Activated T-cell treated with anti-CD3 and anti-CD28 coated beads, Interleukin-2, amount 50 U/mL, for 4 hours (primary cell): Measurements from ENCODE around the gene P3H3. TPM values are rescaled to one million over a fixed set of nuclear protein-coding genes. Genes with fewer than 3 reads are reported as not detected.

ENCODE experiments used
- ATAC-seq, 2 donors: fragments of 200-7000 bp; cut with Tn5 transposase; one replicate each; pipeline ENCODE4 v1.10.0; 2021
- DNase-seq: peaks from one replicate; pipeline ENCODE4 v3.0.0-alpha.2; 2020
- H3K27me3 Mint-ChIP-seq: one replicate; pipeline ENCODE4 v1.8.0; 2021; ENCODE audit warnings: low read depth, mixed read lengths
- H3K36me3 Mint-ChIP-seq: one replicate; pipeline ENCODE4 v1.8.0; 2022; ENCODE audit warnings: mixed read lengths; ENCODE audit not compliant: insufficient read depth
- H3K4me1 Mint-ChIP-seq: one replicate; pipeline ENCODE4 v1.8.0; 2021; ENCODE audit warnings: low read depth, mixed read lengths
- H3K4me3 Mint-ChIP-seq: one replicate; pipeline ENCODE4 v1.8.0; 2021; ENCODE audit warnings: mild to moderate bottlenecking, moderate library complexity, mixed read lengths
- H3K9me3 Mint-ChIP-seq: one replicate; pipeline ENCODE4 v1.8.0; 2021; ENCODE audit warnings: mixed read lengths
- total RNA-seq, 3 donors: library from RNA; stranded (reverse); gene quantifications; one replicate each; pipeline ENCODE4 v1.2.1, GENCODE V29; 2021

The P3H3 gene
- total RNA-seq, 3 donors from 2014 or later = 0.63 to 0.98 (median 0.83) TPM

DNA sequence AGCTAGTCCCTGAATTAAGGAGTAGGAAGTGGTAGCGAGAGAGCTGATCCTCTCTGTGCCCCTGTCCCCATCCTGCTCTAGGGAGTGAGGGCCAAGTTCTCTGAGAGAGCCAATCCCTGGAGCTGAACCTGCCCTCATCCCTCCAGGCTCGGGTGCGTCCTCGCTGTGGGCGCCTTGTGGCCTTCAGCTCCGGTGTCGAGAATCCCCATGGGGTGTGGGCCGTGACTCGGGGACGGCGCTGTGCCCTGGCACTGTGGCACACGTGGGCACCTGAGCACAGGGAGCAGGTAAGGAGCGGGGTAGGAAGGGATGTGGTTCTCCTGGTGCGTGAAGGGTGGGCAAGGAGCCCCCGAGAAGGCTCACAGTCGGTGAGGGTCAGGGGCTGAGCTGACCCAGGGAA lies 10.6 kb downstream of the P3H3 start:
- H3K9me3 Mint-ChIP-seq = no peaks in the 10 kb centered on the region
- peaks cover 2% of the 10 kb centered on the region for H3K4me1 Mint-ChIP-seq
- DNase-seq (no peak), ATAC-seq (no peak)
- no peaks in the 10 kb centered on the region for H3K36me3 Mint-ChIP-seq
- H3K4me3 Mint-ChIP-seq = no peak overlapping the region
- H3K27me3 Mint-ChIP-seq = no peaks in the 10 kb centered on the region

DNA sequence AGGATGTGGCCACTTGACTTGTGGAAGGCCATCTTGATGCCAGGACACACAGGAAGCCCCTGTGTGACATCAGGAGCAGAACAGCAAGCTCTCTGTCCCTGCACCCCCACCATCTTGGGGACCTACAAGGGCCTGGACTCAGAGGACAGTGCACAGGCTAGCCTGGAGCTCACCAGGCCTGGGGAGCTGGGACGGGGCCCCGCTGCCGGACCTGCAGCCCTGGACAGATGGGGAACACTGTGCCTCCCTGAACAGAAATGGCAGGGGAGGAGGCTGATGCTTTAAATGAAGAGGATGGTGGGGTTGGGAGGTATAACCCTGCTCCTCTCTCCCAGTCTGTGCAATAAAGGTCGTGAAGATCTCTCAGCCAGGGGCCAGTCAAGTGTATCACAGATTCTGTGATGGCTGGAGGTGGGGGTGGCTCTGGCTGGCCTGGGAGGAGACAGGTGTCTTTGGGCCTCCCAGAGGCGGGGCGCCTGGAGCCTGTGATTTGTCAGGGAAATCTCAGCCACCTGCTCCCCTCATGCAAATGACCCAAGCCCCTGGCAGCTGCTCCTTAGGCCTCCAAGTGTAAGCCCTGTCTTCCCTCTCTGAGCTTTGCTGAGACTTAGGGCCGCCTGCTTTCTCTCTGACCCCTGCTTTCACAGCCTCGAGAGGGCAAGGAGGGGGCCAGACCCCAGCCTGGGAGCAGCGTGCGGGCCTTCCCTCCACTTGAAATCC lies 11.4 kb downstream of the P3H3 start:
- no peak overlapping the region for H3K4me3 Mint-ChIP-seq
- H3K27me3 Mint-ChIP-seq = no peaks in the 10 kb centered on the region
- H3K4me1 Mint-ChIP-seq = no peaks in the 10 kb centered on the region
- no peaks in the 10 kb centered on the region for H3K9me3 Mint-ChIP-seq
- ATAC-seq = no peak
- DNase-seq = no peak
- H3K36me3 Mint-ChIP-seq = no peaks in the 10 kb centered on the region

DNA sequence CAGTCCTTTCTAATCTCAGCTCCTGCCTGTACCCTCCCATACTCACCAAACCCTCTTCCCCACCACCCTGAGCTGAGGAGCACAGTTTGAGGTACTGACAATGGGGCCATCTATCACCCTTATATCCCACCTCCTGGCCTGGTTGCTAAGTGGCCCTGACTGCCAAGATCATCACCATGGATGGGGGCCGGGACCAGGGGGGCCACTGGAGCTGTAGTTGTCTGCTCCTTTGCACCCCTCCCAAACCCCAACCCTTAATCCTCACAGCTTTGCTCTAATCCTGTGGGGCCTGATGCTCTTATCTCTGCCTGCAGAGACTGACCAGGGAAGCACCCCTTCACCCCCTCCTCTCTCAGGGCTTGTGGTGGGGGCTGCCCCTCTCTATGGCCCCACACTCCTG lies 12.1 kb downstream of the P3H3 start:
- no peaks in the 10 kb centered on the region for H3K4me1 Mint-ChIP-seq
- no peaks in the 10 kb centered on the region for H3K27me3 Mint-ChIP-seq
- no peaks in the 10 kb centered on the region for H3K9me3 Mint-ChIP-seq
- DNase-seq = no peak
- no peak for ATAC-seq
- no peaks in the 10 kb centered on the region for H3K36me3 Mint-ChIP-seq
- H3K4me3 Mint-ChIP-seq = no peak overlapping the region

DNA sequence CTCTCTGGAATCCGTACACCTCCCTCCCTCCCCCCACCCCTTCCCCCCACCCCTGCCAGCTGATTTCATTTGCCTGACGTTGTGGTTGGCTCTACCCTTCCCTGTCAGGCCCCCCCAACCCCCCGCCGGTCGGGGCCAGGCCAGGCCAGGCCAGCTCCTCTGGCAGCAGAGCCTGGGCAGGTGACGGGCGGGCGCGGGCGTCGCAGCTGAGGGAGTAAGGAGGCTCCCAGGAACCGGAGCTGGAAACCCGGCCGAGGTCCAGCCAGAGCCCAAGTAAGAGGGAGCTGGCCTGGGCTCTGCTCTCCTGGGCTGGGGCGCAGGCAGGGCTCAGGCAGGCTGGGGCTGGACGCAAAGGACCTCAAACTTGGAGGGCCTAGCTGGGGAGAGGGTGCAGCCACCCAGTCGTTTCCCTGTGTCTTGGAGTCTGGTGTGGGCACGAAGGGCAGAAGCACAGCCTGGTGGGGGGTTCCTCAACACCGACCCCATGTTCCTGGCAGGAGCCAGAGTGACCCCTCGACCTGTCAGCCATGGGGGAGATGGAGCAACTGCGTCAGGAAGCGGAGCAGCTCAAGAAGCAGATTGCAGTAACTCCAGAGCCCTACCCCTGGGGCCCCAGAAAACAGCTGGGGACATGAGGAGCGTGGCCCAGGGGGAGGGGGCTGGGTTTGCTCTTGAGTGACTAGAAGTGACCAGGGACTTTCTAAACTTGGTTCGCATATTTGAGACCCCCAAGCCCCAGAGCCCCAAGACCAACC lies 12.7 kb downstream of the P3H3 start, which contains the start of gene GNB3:
GNB3 (plus strand) TSS at position 165 of the 755 bp plus-strand sequence; CDS start at position 528, 363 bp downstream.
- H3K4me3 Mint-ChIP-seq = no peak within 1 kb of the TSS
- DNase-seq = no peak
- no peaks in the 10 kb centered on the region for H3K27me3 Mint-ChIP-seq
- ATAC-seq = no peak
- H3K36me3 Mint-ChIP-seq = no peaks in the 10 kb centered on the region
- H3K9me3 Mint-ChIP-seq = no peaks in the 10 kb centered on the region
- H3K4me1 Mint-ChIP-seq = no peaks in the 10 kb centered on the region

DNA sequence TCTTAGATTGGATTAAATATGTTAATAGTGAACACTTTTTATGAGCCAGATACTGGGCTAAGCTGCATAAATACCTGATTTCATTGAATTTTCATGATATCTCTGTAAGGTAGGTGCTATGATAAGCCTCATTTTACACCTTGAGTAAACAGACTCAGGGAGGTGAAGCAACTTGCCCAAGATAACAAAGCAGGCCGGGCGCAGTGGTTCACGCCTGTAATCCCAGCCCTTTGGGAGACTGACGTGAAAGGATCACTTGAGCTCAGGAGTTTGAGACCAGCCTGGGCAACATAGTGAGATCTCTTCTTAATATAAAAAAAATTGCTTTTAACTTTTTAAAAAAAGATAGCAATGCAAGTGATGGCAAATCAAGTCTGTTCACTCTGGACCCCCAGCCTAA lies 13.9 kb downstream of the P3H3 start:
- Mint-ChIP-seq H3K27me3 (no peaks in the 10 kb centered on the region), H3K9me3 (no peaks in the 10 kb centered on the region), H3K4me1 (no peaks in the 10 kb centered on the region), H3K36me3 (peaks cover 3% of the 10 kb centered on the region), H3K4me3 (no peak overlapping the region)
- ATAC-seq (no peak), DNase-seq (no peak)

DNA sequence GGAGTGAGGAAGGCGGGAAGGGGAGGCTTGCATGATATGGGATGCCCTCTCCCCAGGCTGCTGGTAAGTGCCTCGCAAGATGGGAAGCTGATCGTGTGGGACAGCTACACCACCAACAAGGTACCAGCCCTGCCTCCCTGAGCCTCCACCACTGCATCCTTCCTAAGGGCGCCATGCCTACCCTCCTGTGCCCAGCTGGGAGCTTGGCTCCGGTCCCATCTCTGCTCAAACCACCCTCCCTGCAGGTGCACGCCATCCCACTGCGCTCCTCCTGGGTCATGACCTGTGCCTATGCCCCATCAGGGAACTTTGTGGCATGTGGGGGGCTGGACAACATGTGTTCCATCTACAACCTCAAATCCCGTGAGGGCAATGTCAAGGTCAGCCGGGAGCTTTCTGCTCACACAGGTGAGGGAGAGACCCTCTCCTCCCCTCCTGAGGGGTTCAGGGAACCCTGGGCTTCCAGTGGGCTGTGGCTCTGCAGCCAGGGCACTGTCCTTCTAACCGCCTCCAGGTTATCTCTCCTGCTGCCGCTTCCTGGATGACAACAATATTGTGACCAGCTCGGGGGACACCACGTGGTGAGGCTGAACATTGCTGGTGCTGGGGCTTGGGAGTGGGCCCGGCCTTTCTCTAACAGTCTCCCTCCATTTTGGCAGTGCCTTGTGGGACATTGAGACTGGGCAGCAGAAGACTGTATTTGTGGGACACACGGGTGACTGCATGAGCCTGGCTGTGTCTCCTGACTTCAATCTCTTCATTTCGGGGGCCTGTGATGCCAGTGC lies 15.1 kb downstream of the P3H3 start:
- no peaks in the 10 kb centered on the region for H3K4me1 Mint-ChIP-seq
- peaks cover 3% of the 10 kb centered on the region for H3K36me3 Mint-ChIP-seq
- no peak for ATAC-seq
- no peaks in the 10 kb centered on the region for H3K27me3 Mint-ChIP-seq
- DNase-seq = no peak
- H3K9me3 Mint-ChIP-seq = no peaks in the 10 kb centered on the region
- H3K4me3 Mint-ChIP-seq = no peak overlapping the region

DNA sequence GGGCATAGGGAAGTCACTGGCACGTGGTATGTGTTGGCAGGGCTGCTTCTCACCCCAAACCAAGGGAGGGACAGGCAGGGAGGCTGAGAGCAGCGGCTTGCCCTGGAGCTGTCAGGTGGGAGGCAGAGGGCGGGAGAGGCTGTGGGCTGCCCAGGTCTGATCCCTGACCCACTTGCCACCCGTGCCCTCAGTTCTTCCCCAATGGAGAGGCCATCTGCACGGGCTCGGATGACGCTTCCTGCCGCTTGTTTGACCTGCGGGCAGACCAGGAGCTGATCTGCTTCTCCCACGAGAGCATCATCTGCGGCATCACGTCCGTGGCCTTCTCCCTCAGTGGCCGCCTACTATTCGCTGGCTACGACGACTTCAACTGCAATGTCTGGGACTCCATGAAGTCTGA lies 17.2 kb downstream of the P3H3 start:
- H3K36me3 Mint-ChIP-seq = peaks cover 3% of the 10 kb centered on the region
- ATAC-seq = no peak
- H3K4me3 Mint-ChIP-seq = no peak overlapping the region
- H3K27me3 Mint-ChIP-seq = no peaks in the 10 kb centered on the region
- H3K9me3 Mint-ChIP-seq = no peaks in the 10 kb centered on the region
- peaks cover 4% of the 10 kb centered on the region for H3K4me1 Mint-ChIP-seq
- no peak for DNase-seq

DNA sequence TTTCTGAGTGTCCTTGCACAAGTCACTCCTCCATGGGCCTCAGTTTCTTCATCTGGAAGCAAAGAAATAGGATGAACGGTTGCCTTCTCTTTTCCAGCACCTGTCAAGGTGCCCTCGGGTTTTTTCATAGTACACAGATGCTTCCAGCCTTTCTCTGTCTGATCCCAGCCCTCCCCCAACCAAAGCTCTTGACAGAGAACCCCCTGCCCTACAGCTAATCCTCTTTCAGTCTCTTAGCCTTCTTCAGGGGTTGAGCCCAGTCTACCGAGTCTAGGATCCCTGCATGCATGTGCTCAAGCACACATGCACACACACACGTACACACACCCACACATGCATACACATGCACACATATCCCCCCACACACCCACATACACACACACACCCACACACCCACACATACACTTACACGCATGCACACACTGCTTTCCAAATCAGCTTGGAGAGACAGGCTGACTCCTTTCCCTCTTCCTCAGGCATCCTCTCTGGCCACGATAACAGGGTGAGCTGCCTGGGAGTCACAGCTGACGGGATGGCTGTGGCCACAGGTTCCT lies 18.2 kb downstream of the P3H3 start:
- H3K27me3 Mint-ChIP-seq = no peaks in the 10 kb centered on the region
- DNase-seq = no peak
- H3K36me3 Mint-ChIP-seq = peaks cover 3% of the 10 kb centered on the region
- H3K9me3 Mint-ChIP-seq = no peaks in the 10 kb centered on the region
- no peak overlapping the region for H3K4me3 Mint-ChIP-seq
- peaks cover 8% of the 10 kb centered on the region for H3K4me1 Mint-ChIP-seq
- ATAC-seq = no peak

DNA sequence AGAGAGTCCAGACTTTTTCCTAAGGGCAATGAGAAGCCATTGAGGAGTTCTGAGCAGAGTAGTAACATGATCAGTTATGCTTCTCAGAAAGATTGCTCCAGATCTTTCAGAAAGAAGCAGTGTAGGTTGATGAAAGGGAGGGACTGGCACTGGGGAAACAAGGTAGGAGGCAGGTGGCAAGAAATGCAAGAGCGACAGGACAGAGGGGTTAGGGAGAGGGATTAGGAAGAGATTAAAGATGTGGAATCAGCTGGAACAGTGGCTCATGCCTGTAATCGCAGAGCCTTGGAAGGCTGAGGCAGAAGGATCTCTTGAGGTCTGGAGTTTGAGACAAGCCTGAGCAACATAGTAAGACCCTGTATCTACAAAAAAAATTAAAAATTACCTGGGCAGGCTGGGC lies 19.5 kb downstream of the P3H3 start:
- Mint-ChIP-seq H3K4me1 (peaks cover 8% of the 10 kb centered on the region), H3K36me3 (peaks cover 3% of the 10 kb centered on the region), H3K4me3 (no peak overlapping the region), H3K27me3 (no peaks in the 10 kb centered on the region), H3K9me3 (no peaks in the 10 kb centered on the region)
- no peak for DNase-seq
- no peak for ATAC-seq

DNA sequence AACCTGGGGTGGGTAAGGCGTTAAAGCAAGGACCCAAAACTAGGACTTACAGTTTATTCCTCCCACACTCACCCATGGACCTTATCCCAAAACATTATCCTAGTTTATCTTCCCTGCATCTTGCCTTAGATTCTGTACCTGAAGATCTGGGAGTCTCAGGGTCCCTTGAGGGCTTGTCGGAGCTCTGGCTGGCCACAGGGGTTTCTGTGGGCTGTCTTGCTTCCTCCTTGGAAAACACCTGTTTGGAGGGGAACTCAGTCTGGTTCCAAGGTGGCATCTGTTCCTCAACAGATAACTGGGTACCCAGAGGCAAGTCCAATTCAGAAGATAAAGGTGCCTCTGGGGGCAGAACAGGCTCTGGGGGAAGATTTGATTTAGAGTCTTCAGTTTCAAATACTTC lies 21.2 kb downstream of the P3H3 start:
- ATAC-seq = no peak
- no peaks in the 10 kb centered on the region for H3K9me3 Mint-ChIP-seq
- peaks cover 5% of the 10 kb centered on the region for H3K36me3 Mint-ChIP-seq
- DNase-seq = no peak
- peaks cover 21% of the 10 kb centered on the region for H3K4me1 Mint-ChIP-seq
- H3K4me3 Mint-ChIP-seq = no peak overlapping the region
- no peaks in the 10 kb centered on the region for H3K27me3 Mint-ChIP-seq

DNA sequence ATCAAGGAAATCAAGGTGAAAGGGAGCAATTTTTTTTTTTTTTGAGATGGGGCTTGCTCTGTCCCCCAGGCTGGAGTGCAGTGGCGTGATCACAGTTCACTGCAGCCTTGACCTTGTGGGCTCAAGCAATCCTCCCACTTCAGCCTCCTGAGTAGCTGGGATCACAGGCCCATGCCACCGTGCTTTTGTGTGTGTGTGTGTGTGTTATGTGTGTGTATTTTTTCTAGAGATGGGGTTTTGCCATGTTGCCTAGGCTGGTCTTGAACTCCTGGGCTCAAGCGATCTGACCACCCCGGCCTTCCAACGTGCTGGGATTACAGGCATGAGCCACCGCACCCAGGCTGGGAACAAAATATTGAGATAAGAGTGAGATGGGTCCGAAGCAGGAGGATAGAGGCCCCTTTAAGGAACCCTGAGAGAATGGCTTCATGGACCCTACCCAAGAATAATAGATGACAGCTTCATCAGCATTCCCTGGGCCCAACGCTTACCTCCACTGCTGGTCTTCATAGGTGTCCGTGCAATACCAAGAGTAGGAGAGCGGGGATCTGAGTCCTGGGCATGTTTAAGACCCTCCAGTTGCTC lies 21.9 kb downstream of the P3H3 start:
- ATAC-seq (no peak), DNase-seq (no peak)
- Mint-ChIP-seq H3K9me3 (no peaks in the 10 kb centered on the region), H3K4me1 (peaks cover 25% of the 10 kb centered on the region), H3K36me3 (peaks cover 5% of the 10 kb centered on the region), H3K4me3 (no peak overlapping the region), H3K27me3 (no peaks in the 10 kb centered on the region)

DNA sequence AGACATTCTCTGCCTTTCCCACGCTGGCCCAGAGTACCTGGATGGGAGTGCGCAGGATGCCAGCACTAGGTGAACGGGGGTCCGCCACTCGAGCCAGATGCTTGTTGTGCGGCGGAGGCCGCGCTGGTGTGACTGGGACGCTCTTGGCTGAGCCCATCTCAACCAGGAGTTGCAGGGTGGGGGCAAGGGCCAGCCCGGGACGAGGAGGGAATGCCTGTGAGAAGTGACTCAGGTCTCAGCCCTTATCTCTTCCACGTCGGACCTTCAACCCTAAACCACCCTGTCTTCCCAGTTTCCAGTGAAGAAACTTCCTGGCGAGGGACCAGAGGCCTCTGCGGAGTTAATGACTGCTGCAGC lies 22.6 kb downstream of the P3H3 start:
- peaks cover 25% of the 10 kb centered on the region for H3K4me1 Mint-ChIP-seq
- H3K4me3 Mint-ChIP-seq = peak overlapping the region; percentile 94
- H3K36me3 Mint-ChIP-seq = peaks cover 9% of the 10 kb centered on the region
- no peaks in the 10 kb centered on the region for H3K9me3 Mint-ChIP-seq
- ATAC-seq = no peak
- no peaks in the 10 kb centered on the region for H3K27me3 Mint-ChIP-seq
- DNase-seq = no peak

DNA sequence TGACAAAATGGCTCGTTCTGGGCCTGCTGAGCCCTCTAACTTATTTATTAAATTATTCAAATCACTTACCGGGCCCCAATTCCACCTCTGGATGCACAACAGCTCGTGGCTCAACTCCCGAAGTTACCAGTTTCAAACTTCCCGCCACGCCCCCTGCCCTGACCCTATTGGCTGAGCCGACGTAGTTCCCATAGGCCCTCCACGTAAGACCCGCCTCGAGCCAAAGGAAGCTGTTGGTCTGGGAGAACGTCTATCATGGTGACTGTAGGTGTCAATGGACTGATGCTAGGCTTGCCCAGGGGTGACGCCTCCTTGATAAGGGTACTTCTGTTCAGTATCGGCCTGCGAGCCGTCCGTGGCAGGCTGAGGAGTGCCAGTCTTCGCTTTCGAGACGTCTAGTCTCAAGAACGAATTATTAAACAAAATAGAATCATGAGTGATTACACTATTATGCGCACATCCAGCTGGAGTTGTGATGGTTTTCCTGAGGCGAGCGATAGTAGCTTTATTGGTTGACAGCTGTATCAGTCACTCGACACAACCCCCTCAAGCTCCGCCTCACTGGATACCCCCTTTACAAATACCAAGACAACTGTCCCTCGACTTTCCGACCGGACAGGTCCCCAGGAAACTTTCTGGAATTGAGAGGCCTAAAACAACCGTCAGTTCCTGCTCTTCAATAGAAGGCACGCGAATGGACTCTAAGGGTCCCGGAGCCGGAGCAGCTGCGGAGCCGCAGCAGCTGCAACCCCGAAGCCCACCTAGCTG lies 23.1 kb downstream of the P3H3 start, which contains the start of gene CDCA3:
CDCA3 (minus strand) TSS at position 134 of the 768 bp plus-strand sequence. CDS start 334 bp downstream, outside the sequence.
- no peaks in the 10 kb centered on the region for H3K9me3 Mint-ChIP-seq
- DNase-seq (peak; percentile 86), ATAC-seq (peak; percentile 58)
- no peaks in the 10 kb centered on the region for H3K27me3 Mint-ChIP-seq
- H3K36me3 Mint-ChIP-seq = peaks cover 11% of the 10 kb centered on the region
- H3K4me3 Mint-ChIP-seq = peak within 1 kb of the TSS; percentile 94
- H3K4me1 Mint-ChIP-seq = peaks cover 25% of the 10 kb centered on the region
